ENCODE results near the gene DRAXIN. TPM values are rescaled to one million over a fixed set of nuclear protein-coding genes. Genes with fewer than 3 reads are reported as not detected.

Gene DRAXIN
- total RNA-seq, 1 experiment from 2014 or later: 0.05 TPM

DNA sequence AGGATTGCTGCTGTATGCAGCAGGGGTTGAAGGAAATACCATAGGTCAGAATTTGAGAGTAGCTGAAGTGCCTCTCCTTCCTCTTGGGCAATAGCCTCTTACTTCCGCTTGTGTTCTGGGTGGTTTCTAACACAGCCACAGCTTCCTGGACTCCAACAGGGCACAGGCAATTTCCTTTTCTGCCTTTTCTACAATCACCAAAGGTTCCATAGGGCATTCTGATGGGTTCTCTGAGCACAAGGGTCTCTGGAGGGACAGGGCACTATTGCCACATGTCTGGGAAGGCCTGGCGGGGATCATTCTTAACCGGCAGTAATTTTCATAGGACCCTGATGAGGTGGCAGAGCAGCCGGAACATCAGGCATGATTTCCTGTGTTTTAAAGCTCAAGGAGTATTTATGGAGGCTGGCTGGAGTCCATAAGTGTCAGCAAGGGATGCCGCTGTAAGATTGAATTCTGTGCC, 39.0 kb downstream of the DRAXIN start:
- ChIA-PET CTCF (no interaction called here), POLR2A (no interaction called here)
- Histone ChIP-seq H3K9me3 (no peaks in the 10 kb centered on the region), H3K36me3 (ENCODE audit: control insufficient read depth, insufficient read depth, low read length) (no peaks in the 10 kb centered on the region), H3K4me3 (ENCODE audit: low read depth, low read length) (no peak overlapping the region), H3K27me3 (replicated peaks; ENCODE audit: control insufficient read depth, insufficient read depth, low read length) (no peaks in the 10 kb centered on the region), H3K4me1 (no peaks in the 10 kb centered on the region)
- H3K36me3 Mint-ChIP-seq (ENCODE audit: insufficient read depth, unreplicated experiment): no peaks in the 10 kb centered on the region
- TF ChIP-seq, protein P1, sequence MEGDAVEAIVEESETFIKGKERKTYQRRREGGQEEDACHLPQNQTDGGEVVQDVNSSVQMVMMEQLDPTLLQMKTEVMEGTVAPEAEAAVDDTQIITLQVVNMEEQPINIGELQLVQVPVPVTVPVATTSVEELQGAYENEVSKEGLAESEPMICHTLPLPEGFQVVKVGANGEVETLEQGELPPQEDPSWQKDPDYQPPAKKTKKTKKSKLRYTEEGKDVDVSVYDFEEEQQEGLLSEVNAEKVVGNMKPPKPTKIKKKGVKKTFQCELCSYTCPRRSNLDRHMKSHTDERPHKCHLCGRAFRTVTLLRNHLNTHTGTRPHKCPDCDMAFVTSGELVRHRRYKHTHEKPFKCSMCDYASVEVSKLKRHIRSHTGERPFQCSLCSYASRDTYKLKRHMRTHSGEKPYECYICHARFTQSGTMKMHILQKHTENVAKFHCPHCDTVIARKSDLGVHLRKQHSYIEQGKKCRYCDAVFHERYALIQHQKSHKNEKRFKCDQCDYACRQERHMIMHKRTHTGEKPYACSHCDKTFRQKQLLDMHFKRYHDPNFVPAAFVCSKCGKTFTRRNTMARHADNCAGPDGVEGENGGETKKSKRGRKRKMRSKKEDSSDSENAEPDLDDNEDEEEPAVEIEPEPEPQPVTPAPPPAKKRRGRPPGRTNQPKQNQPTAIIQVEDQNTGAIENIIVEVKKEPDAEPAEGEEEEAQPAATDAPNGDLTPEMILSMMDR (IDR thresholded peaks at IDR 0.05; ENCODE audit: insufficient read depth in 1 of 2, low read depth in 1 of 2, low read length in 1 of 2, severe bottlenecking in 1 of 2, unreplicated experiment in 1 of 2): no peak
- no peak for DNase-seq
- H3K9me3 Mint-ChIP-seq (ENCODE audit: unreplicated experiment): no peaks in the 10 kb centered on the region
- no peaks in the 10 kb centered on the region for H3K4me1 Mint-ChIP-seq (ENCODE audit: low read depth, unreplicated experiment)
- no peak overlapping the region for H3K4me3 Mint-ChIP-seq (ENCODE audit: unreplicated experiment)
- H3K27me3 Mint-ChIP-seq (ENCODE audit: insufficient read depth, unreplicated experiment): no peaks in the 10 kb centered on the region
- intact Hi-C loops (cut with micrococcal nuclease; ENCODE audit: unreplicated experiment): loop anchor here (10.0 kb wide), 1 partner anchor 74 kb away; the partner anchor contains the start of genes CLCN6 and MTHFR
- no TSS peak for BruUV-seq (replicated peaks)
- H3K27ac Mint-ChIP-seq (ENCODE audit: unreplicated experiment): no peak overlapping the region

DNA sequence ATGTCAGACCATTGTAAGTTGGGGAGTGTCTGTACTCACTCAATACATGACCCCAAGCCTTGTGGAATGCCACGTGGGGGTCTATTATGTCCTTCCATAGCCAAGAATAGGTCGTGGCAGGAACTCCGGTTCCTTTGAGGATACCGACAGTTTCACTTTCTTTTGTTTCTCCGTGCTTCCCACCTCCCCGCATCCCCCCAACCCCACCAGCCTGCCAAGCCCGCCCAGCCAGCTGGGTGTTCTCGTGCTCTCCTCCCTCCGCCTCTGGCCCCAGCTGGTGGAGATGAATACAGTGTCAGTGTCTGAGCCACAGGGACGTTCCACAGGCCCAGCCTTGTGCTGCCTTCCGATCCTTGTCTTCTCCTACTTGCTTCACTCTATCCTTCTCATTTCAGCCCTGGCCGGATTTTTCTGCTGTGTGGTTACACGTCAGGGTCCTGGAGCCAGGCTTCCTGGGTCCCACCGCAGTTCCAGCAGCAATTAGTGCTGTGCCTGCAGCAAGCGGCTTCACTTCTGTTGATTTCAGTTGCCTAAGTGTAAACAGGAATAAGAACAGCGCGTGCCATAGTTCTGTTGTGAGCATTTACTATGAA, 40.3 kb downstream of the DRAXIN start:
- Mint-ChIP-seq H3K27me3 (ENCODE audit: insufficient read depth, unreplicated experiment) (no peaks in the 10 kb centered on the region), H3K4me1 (ENCODE audit: low read depth, unreplicated experiment) (no peaks in the 10 kb centered on the region), H3K9me3 (ENCODE audit: unreplicated experiment) (no peaks in the 10 kb centered on the region), H3K36me3 (ENCODE audit: insufficient read depth, unreplicated experiment) (peaks cover 8% of the 10 kb centered on the region), H3K27ac (ENCODE audit: unreplicated experiment) (no peak overlapping the region), H3K4me3 (ENCODE audit: unreplicated experiment) (no peak overlapping the region)
- Histone ChIP-seq H3K27me3 (replicated peaks; ENCODE audit: control insufficient read depth, insufficient read depth, low read length) (no peaks in the 10 kb centered on the region), H3K4me1 (no peaks in the 10 kb centered on the region), H3K9me3 (no peaks in the 10 kb centered on the region), H3K4me3 (ENCODE audit: low read depth, low read length) (no peak overlapping the region), H3K36me3 (ENCODE audit: control insufficient read depth, insufficient read depth, low read length) (no peaks in the 10 kb centered on the region)
- CTCF ChIA-PET: no interaction called here
- POLR2A ChIA-PET: no interaction called here
- no TSS peak for BruUV-seq (replicated peaks)
- TF ChIP-seq, protein P1 (IDR thresholded peaks at IDR 0.05; ENCODE audit: insufficient read depth in 1 of 2, low read depth in 1 of 2, low read length in 1 of 2, severe bottlenecking in 1 of 2, unreplicated experiment in 1 of 2): no peak
- intact Hi-C loops (cut with micrococcal nuclease; ENCODE audit: unreplicated experiment): loop anchor here (10.0 kb wide), 1 partner anchor 73 kb away; the partner anchor contains the start of genes CLCN6 and MTHFR
- no peak for DNase-seq

DNA sequence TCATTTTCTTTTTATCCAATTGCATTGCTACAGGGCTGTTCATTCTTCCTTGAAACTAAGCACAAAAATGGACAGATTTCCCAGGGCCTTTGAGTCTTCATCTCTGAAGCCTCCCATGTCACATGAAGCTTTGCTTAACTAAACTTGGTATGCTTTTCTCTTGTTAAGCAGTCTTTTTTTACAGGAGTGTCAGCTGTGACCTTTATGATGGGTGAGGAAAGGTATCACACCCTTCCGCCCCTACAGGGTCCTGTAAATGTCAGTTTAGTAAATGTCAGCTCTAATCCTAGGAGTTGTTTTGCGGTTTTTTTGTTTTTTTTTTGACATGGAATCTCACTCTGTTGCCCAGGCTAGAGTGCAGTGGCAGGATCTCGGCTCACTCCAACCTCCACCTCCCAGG, 41.8 kb downstream of the DRAXIN start:
- Histone ChIP-seq H3K36me3 (ENCODE audit: control insufficient read depth, insufficient read depth, low read length) (no peaks in the 10 kb centered on the region), H3K9me3 (no peaks in the 10 kb centered on the region), H3K27me3 (replicated peaks; ENCODE audit: control insufficient read depth, insufficient read depth, low read length) (no peaks in the 10 kb centered on the region), H3K4me3 (ENCODE audit: low read depth, low read length) (no peak overlapping the region), H3K4me1 (peaks cover 6% of the 10 kb centered on the region)
- TF ChIP-seq, protein P1 (IDR thresholded peaks at IDR 0.05; ENCODE audit: insufficient read depth in 1 of 2, low read depth in 1 of 2, low read length in 1 of 2, severe bottlenecking in 1 of 2, unreplicated experiment in 1 of 2): no peak
- Mint-ChIP-seq H3K9me3 (ENCODE audit: unreplicated experiment) (no peaks in the 10 kb centered on the region), H3K27me3 (ENCODE audit: insufficient read depth, unreplicated experiment) (no peaks in the 10 kb centered on the region), H3K4me3 (ENCODE audit: unreplicated experiment) (no peak overlapping the region), H3K27ac (ENCODE audit: unreplicated experiment) (no peak overlapping the region), H3K4me1 (ENCODE audit: low read depth, unreplicated experiment) (no peaks in the 10 kb centered on the region), H3K36me3 (ENCODE audit: insufficient read depth, unreplicated experiment) (peaks cover 8% of the 10 kb centered on the region)
- BruUV-seq (replicated peaks): no TSS peak
- intact Hi-C loops (cut with micrococcal nuclease; ENCODE audit: unreplicated experiment): loop anchor here (10.0 kb wide), 1 partner anchor 71 kb away; the partner anchor contains the start of genes CLCN6 and MTHFR
- ChIA-PET CTCF (no interaction called here), POLR2A (no interaction called here)
- no peak for DNase-seq
